Keratinocyte (primary cell): Measurements from ENCODE around the gene CDKN2D. TPM values are rescaled to one million over a fixed set of nuclear protein-coding genes. Genes with fewer than 3 reads are reported as not detected.

Experiments used
- DNase-seq: peaks from one replicate; pipeline ENCODE4 v3.0.0-alpha.2; 2011; ENCODE audit warnings: low read depth, missing footprints, low spot score
- FAIRE-seq: peaks from 2 replicates; lab custom pipeline; 2011; peaks lifted over from hg19 to GRCh38; lab: Jason Lieb, UNC
- H2AFZ ChIP-seq: 2 replicates; pipeline ENCODE4 v1.6.0; 2012; ENCODE audit warnings: low read length, control low read depth, inconsistent platforms; ENCODE audit not compliant: control insufficient read depth
- H3K27ac ChIP-seq: 2 replicates; pipeline ENCODE4 v1.5.1; 2011; ENCODE audit warnings: low read length; ENCODE audit not compliant: control insufficient read depth, insufficient read depth
- H3K27me3 ChIP-seq: 3 replicates; pipeline ENCODE4 v1.6.0; 2011; ENCODE audit warnings: low read length; ENCODE audit not compliant: control insufficient read depth, insufficient read depth; ENCODE audit errors: extremely low read depth
- H3K36me3 ChIP-seq, 2 experiments: 2 replicates in 1 of 2; 3 replicates in 1 of 2; pipeline ENCODE4 v1.5.1; 2011; ENCODE audit warnings: low read length in 2 of 2, mild to moderate bottlenecking in 1 of 2; ENCODE audit not compliant: control insufficient read depth in 2 of 2, insufficient read depth in 2 of 2; ENCODE audit errors: extremely low read depth in 1 of 2
- H3K4me1 ChIP-seq: 3 replicates; pipeline ENCODE4 v1.5.1; 2011; ENCODE audit warnings: low read length; ENCODE audit not compliant: control insufficient read depth, insufficient read depth; ENCODE audit errors: extremely low read depth
- H3K4me2 ChIP-seq: 3 replicates; pipeline ENCODE4 v1.6.0; 2011; ENCODE audit warnings: low read depth, low read length; ENCODE audit not compliant: control insufficient read depth, insufficient read depth; ENCODE audit errors: extremely low read depth
- H3K4me3 ChIP-seq, 3 experiments: fragments of 200-600 bp in 1 of 3; sonication (generic) in 1 of 3; 2 replicates in 2 of 3; 3 replicates in 1 of 3; pipeline ENCODE4 v1.5.1; 2011 to 2016; ENCODE audit warnings: low read length in 3 of 3, mild to moderate bottlenecking in 3 of 3, control low read depth in 2 of 3, inconsistent platforms in 1 of 3, low read depth in 1 of 3, mixed read lengths in 1 of 3, mixed run types in 1 of 3, moderate library complexity in 1 of 3; ENCODE audit not compliant: control insufficient read depth in 2 of 3, insufficient read depth in 2 of 3; ENCODE audit errors: extremely low read depth in 1 of 3
- H3K79me2 ChIP-seq: 2 replicates; pipeline ENCODE4 v1.6.0; 2012; ENCODE audit warnings: low read length; ENCODE audit not compliant: control insufficient read depth, insufficient read depth
- H3K9ac ChIP-seq: 3 replicates; pipeline ENCODE4 v1.6.0; 2011; ENCODE audit warnings: low read length; ENCODE audit not compliant: control insufficient read depth, insufficient read depth; ENCODE audit errors: extremely low read depth
- H3K9me1 ChIP-seq: 3 replicates; pipeline ENCODE4 v1.6.0; 2011; ENCODE audit warnings: low read length; ENCODE audit not compliant: control insufficient read depth, insufficient read depth; ENCODE audit errors: extremely low read depth
- H3K9me3 ChIP-seq: 2 replicates; pipeline ENCODE4 v1.5.1; 2012; ENCODE audit warnings: low read depth, low read length; ENCODE audit not compliant: control insufficient read depth
- H4K20me1 ChIP-seq: 3 replicates; pipeline ENCODE4 v1.6.0; 2011; ENCODE audit warnings: low read length; ENCODE audit not compliant: control insufficient read depth, insufficient read depth; ENCODE audit errors: extremely low read depth
- EZH2 ChIP-seq: IDR thresholded peaks from one replicate; pipeline ENCODE4 v1.6.1; 2012; ENCODE audit warnings: inconsistent platforms, mild to moderate bottlenecking, low read length, moderate library complexity
- dilution Hi-C: fragments of 300-500 bp; cut with MboI; formaldehyde crosslinking; loops from one replicate; pipeline ENCODE4 v1.7.0; 2020; ENCODE audit warnings: low sequenced_read_pairs; ENCODE audit not compliant: extremely low pct_ligation_motif_present
- polyA plus RNA-seq, 5 experiments: library from polyadenylated mRNA; depleted of rRNA in 3 of 5; stranded (reverse) in 3 of 5; stranded (forward) in 1 of 5; unstranded in 1 of 5; fragments of >200 nt; gene quantifications; 1 replicate in 1 of 5; 2 replicates in 3 of 5; 3 replicates in 1 of 5; pipeline versions ENCODE4 v1.2.1 to v1.2.3, GENCODE V29; 2011 to 2012; ENCODE audit warnings: missing spikeins in 2 of 5, low read depth in 1 of 5, low replicate concordance in 1 of 5
- TF ChIP-seq, protein P1 (sequence below), 3 experiments: IDR thresholded peaks in 1 of 3; conservative IDR thresholded peaks in 1 of 3; optimal IDR thresholded peaks in 1 of 3; 2 replicates in 2 of 3; 3 replicates in 1 of 3; pipeline versions ENCODE3 to v1.5.1; 2011; ENCODE audit warnings: low read length in 3 of 3, mild to moderate bottlenecking in 3 of 3, moderate library complexity in 2 of 3, control low read depth in 1 of 3, inconsistent platforms in 1 of 3; ENCODE audit not compliant: insufficient read depth in 2 of 3; ENCODE audit errors: extremely low read depth in 1 of 3

CDKN2D gene
- polyA plus RNA-seq, 1 donor (not counting 4 experiments of a cell fraction or from before 2014, with no cell fraction given): 3.9 TPM

- peaks cover 22 to 27% of the 10 kb centered on the region in 2 experiments for H3K36me3 ChIP-seq
- no peak for TF ChIP-seq EZH2
- TF ChIP-seq, protein P1, sequence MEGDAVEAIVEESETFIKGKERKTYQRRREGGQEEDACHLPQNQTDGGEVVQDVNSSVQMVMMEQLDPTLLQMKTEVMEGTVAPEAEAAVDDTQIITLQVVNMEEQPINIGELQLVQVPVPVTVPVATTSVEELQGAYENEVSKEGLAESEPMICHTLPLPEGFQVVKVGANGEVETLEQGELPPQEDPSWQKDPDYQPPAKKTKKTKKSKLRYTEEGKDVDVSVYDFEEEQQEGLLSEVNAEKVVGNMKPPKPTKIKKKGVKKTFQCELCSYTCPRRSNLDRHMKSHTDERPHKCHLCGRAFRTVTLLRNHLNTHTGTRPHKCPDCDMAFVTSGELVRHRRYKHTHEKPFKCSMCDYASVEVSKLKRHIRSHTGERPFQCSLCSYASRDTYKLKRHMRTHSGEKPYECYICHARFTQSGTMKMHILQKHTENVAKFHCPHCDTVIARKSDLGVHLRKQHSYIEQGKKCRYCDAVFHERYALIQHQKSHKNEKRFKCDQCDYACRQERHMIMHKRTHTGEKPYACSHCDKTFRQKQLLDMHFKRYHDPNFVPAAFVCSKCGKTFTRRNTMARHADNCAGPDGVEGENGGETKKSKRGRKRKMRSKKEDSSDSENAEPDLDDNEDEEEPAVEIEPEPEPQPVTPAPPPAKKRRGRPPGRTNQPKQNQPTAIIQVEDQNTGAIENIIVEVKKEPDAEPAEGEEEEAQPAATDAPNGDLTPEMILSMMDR (optimal IDR thresholded peaks at IDR 0.05 in 1 of 3, IDR thresholded peaks at IDR 0.05 in 1 of 3, conservative IDR thresholded peaks at IDR 0.05 in 1 of 3; ENCODE audit: extremely low read depth in 1 of 3, insufficient read depth in 2 of 3, low read length in 3 of 3): peak; percentile 94 to 99 (median 98)
Observed at GRCh38 chr19:10580979-10581631, 12.3 kb upstream of the CDKN2D start.

DNA sequence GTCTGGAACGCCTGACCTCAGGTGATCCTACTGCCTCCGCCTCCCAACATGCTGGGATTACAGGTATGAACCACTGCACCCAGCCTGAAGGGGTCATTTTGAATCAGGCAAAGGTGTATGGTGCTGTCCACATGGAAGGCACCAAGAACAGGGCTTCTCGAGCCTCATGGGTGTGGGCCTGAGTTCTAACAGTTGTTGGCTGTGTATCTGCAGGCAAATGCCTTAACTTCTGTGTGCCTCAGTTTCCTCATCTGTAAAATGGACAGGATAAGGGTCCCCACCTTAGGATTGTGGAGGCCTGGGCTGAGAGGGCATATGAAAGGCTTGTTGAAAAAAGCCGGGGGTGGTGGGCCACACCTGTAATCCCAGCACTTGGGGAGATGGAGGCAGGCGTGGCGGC, 9.2 kb upstream of the CDKN2D start:
- Histone ChIP-seq H3K9me3 (no peaks in the 10 kb centered on the region), H2AFZ (no peak overlapping the region), H3K36me3 (peaks cover 31% of the 10 kb centered on the region in 2 experiments), H3K4me2 (no peak overlapping the region), H4K20me1 (peaks cover 6% of the 10 kb centered on the region), H3K4me3 (no peak overlapping the region), H3K4me1 (no peaks in the 10 kb centered on the region), H3K9me1 (no peaks in the 10 kb centered on the region), H3K27me3 (no peaks in the 10 kb centered on the region), H3K27ac (no peak overlapping the region), H3K9ac (no peak overlapping the region), H3K79me2 (peaks cover 6% of the 10 kb centered on the region)
- dilution Hi-C loops: no loop called here
- DNase-seq (no peak), FAIRE-seq (no peak)
- TF ChIP-seq EZH2: no peak
- TF ChIP-seq, protein P1 (optimal IDR thresholded peaks at IDR 0.05 in 1 of 3, IDR thresholded peaks at IDR 0.05 in 1 of 3, conservative IDR thresholded peaks at IDR 0.05 in 1 of 3; ENCODE audit: extremely low read depth in 1 of 3, insufficient read depth in 2 of 3, low read length in 3 of 3): no peak

More at GRCh38 chr19:10580979-10581631, 12.3 kb upstream of the CDKN2D start:
- H4K20me1 ChIP-seq: peaks cover 6% of the 10 kb centered on the region
- no peak overlapping the region for H3K4me2 ChIP-seq
- H3K9ac ChIP-seq: no peak overlapping the region
- H3K27me3 ChIP-seq: no peaks in the 10 kb centered on the region
- FAIRE-seq (peak; percentile 46), DNase-seq (no peak)
- H3K4me1 ChIP-seq: no peaks in the 10 kb centered on the region
- H3K9me3 ChIP-seq: no peaks in the 10 kb centered on the region
- no peak overlapping the region for H2AFZ ChIP-seq
- peaks cover 15% of the 10 kb centered on the region for H3K79me2 ChIP-seq
- H3K27ac ChIP-seq: no peak overlapping the region
- dilution Hi-C loops: no loop called here
- H3K4me3 ChIP-seq: no peak overlapping the region
- H3K9me1 ChIP-seq: no peaks in the 10 kb centered on the region
